Stimulated activated naive B cell treated with anti-CD40 and anti-IgM and Interleukin-4, amounts not matched to agents 10 μg/mL and 1 μg/mL and 100 μg/mL, for 72 hours (primary cell): ENCODE results near the gene LAMC2.
"Not testable (repeated sequence)": the region's sequence is repeated elsewhere in the genome, so short reads cannot be mapped to it uniquely, and the experiment has no call there.

Source experiments
- ATAC-seq, 2 donors: fragments of 150-1000 bp; cut with Tn5 transposase; replicated peaks; 2 replicates each; pipeline ENCODE4 v1.10.0; 2021; ENCODE audit warnings: moderate library complexity in 1 of 2
- DNase-seq: peaks from one replicate; pipeline ENCODE4 v3.0.0; 2021
- H3K27ac Mint-ChIP-seq: one replicate; pipeline ENCODE4 v1.8.0; 2022; ENCODE audit warnings: mild to moderate bottlenecking, mixed read lengths
- H3K27me3 Mint-ChIP-seq, 2 donors: one replicate each; pipeline ENCODE4 v1.8.0; 2022; ENCODE audit warnings: mixed read lengths in 2 of 2
- H3K36me3 Mint-ChIP-seq, 2 donors: one replicate each; pipeline ENCODE4 v1.8.0; 2022; ENCODE audit warnings: mixed read lengths in 2 of 2, mild to moderate bottlenecking in 1 of 2
- H3K4me1 Mint-ChIP-seq, 2 donors: one replicate each; pipeline ENCODE4 v1.8.0; 2022; ENCODE audit warnings: mixed read lengths in 2 of 2, mild to moderate bottlenecking in 1 of 2
- H3K4me3 Mint-ChIP-seq, 2 donors: one replicate each; pipeline ENCODE4 v1.8.0; 2022; ENCODE audit warnings: mild to moderate bottlenecking in 2 of 2, mixed read lengths in 2 of 2, moderate library complexity in 1 of 2
- H3K9me3 Mint-ChIP-seq, 2 donors: one replicate each; pipeline ENCODE4 v1.8.0; 2022; ENCODE audit warnings: mixed read lengths in 2 of 2, mild to moderate bottlenecking in 1 of 2

Gene LAMC2

GRCh38 chr1:183262628-183263200 is 76.7 kb downstream of the LAMC2 start:
- Mint-ChIP-seq H3K4me3 (no peak overlapping the region), H3K4me1 (no peaks in the 10 kb centered on the region), H3K27me3 (peaks cover 42 to 60% of the 10 kb centered on the region in 2 donors), H3K9me3 (no peaks in the 10 kb centered on the region), H3K27ac (no peak overlapping the region), H3K36me3 (no peaks in the 10 kb centered on the region)
- ATAC-seq (no peak), DNase-seq (no peak)

DNA sequence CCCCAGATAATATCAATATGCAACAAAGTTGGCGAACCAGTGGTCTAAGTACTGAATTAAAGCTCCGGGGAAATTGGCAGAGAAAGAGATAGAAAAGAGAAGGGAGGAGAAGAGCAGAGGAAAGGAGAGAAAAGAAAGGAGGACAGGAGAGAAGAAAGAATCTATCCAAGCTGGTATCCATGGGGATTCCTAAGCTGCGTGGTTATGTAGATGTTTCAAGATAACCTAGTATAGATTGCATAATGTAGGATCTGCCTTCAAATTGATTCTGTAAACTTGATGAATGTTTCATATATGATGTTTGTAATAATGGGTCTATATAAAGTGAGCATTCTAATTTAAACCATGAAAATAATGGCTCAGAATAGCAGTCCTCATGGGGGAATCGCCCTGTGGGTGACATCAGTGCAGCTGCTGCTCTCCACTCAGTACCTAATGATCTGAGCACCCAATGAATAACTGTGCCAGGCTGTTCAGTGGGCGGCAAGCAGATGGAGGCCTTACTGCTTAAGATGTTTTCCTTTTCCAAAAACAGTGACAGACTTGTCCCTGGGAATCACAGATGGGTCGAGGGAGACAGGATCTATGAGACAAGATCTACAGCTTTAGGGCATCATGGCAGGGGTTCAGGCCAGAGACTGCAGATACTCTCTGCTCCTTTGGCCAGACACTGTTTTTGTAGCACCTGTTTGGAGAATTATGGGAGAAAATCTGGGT is 78.0 kb downstream of the LAMC2 start:
- Mint-ChIP-seq H3K4me1 (no peaks in the 10 kb centered on the region), H3K36me3 (no peaks in the 10 kb centered on the region), H3K27me3 (peaks cover 45 to 54% of the 10 kb centered on the region in 2 donors), H3K4me3 (no peak overlapping the region), H3K9me3 (no peaks in the 10 kb centered on the region), H3K27ac (no peak overlapping the region)
- ATAC-seq: no peak
- DNase-seq: no peak

DNA sequence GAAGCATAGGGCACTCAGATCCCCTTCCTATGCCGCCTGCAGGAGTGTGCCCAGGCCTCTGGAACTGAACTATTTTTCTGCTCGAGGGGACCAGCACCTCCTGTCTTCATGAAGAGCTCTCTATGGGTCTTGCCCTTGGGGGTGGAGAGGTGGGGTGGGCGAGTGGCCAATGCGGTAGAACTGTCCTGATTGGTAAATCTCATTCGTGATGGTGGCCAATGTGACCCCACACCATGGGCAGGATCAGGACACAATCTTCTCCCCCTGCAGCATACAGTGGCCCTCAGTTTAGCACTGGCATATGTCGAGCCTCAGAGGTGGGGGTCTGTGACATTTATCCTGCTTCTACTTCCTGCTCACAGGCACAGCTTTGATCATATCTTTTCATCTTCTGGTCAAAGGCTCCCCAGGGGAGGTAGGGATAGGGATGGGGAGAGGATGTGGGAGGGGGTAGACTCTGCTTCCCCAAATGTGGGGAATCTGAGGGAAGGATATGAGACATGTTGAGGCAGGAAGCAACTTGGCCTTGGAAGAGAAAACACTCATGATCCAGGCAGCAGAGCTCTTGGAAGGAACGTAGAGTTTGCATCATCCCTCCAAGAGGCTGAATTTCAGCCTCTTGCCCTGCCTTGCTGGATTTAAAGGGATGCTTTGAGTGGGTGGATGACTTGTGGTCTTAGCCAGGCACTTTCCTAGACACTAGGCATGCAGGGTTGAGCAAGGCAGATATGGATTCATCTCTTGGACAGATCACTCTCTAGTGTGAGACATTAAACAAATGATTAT is 81.8 kb downstream of the LAMC2 start:
- Mint-ChIP-seq H3K27ac (no peak overlapping the region), H3K36me3 (no peaks in the 10 kb centered on the region), H3K4me1 (no peaks in the 10 kb centered on the region), H3K4me3 (no peak overlapping the region), H3K9me3 (no peaks in the 10 kb centered on the region), H3K27me3 (peaks cover 29 to 38% of the 10 kb centered on the region in 2 donors)
- DNase-seq (no peak), ATAC-seq (no peak)

DNA sequence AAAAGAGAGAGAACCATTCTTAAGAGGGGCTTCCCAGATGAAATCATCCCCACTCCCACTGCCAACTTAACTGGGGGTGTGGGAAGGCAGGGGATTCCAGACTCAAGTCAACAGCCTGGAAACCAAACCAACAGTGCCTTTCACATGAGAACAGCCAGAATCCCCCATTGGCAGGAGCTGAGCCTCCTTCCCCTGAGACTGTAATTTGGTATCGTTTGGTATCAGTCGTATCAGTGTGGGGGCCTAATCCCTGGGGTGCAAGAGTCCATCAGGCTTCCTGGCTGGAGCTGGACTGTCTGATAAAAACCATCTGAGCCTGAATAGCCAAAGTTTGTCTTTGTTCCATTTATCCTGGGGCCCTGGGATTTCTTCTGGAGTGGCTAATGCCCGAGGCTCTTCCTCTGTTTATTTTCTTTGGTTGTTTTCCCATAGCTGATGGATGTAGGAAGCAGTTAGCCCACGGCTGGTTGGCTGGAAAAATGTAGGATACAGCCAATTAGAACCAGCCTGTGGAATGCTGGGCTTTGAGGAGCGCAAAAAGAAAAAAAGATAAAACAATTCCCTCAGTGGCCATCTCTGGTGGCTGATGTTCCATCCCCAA is 84.6 kb downstream of the LAMC2 start:
- Mint-ChIP-seq H3K36me3 (no peaks in the 10 kb centered on the region), H3K4me3 (no peak overlapping the region), H3K9me3 (no peaks in the 10 kb centered on the region), H3K27ac (no peak overlapping the region), H3K4me1 (no peaks in the 10 kb centered on the region), H3K27me3 (peaks cover 22 to 26% of the 10 kb centered on the region in 2 donors)
- ATAC-seq (no peak), DNase-seq (no peak)

- Mint-ChIP-seq H3K36me3 (no peaks in the 10 kb centered on the region), H3K4me3 (no peak overlapping the region), H3K9me3 (no peaks in the 10 kb centered on the region), H3K27ac (no peak overlapping the region), H3K4me1 (no peaks in the 10 kb centered on the region), H3K27me3 (peaks cover 11 to 17% of the 10 kb centered on the region in 2 donors)
- DNase-seq (no peak), ATAC-seq (no peak)
Measured at GRCh38 chr1:183272390-183272848, 86.4 kb downstream of the LAMC2 start.

GRCh38 chr1:183273300-183273699 is 87.2 kb downstream of the LAMC2 start:
- no peak overlapping the region for H3K27ac Mint-ChIP-seq
- peaks cover 2 to 8% of the 10 kb centered on the region in 2 donors for H3K27me3 Mint-ChIP-seq
- H3K4me3 Mint-ChIP-seq: no peak overlapping the region
- no peak for DNase-seq
- no peaks in the 10 kb centered on the region for H3K4me1 Mint-ChIP-seq
- no peak for ATAC-seq
- H3K9me3 Mint-ChIP-seq: no peaks in the 10 kb centered on the region
- no peaks in the 10 kb centered on the region for H3K36me3 Mint-ChIP-seq

DNA sequence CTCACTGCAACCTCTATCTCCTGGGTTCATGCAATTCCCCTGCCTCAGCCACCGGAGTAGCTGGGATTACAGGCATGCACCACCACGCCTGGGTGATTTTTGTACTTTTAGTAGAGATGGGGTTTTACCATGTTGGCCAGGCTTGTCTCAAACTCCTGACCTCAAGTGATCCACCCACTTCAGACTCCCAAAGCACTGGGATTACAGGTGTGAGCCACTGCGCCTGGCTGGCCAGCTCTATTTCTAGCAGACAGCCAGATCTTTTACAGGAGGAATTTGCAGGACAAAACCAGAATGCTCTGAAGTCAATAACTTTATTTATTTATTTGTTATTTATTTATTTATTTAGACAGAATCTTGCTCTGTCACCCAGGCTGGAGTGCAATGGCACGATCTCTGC is 87.9 kb downstream of the LAMC2 start:
- H3K27ac Mint-ChIP-seq, DNase-seq, H3K27me3 Mint-ChIP-seq, H3K9me3 Mint-ChIP-seq, H3K36me3 Mint-ChIP-seq, ATAC-seq, H3K4me1 Mint-ChIP-seq, H3K4me3 Mint-ChIP-seq: not testable (repeated sequence)

DNA sequence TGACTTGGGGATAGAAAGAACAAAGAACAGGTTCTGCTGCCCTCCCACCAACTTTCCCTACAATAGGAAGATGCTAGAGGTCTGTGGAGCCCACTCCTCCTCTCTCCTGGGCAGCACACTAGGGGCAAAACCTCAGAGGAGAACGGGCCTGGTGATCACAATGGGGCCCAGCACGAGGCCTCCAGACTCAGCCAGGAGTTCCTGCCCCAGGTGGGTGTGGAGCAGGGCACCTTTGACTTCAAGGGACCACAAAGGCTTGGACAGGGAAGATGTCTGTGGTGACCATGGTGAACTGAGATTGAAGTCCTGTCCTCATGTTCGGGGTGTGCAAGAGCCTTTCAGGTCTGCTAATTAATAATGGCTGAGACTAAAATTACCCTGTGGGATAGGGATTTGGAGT is 88.8 kb downstream of the LAMC2 start:
- Mint-ChIP-seq H3K4me1 (no peaks in the 10 kb centered on the region), H3K27ac (no peak overlapping the region), H3K27me3 (peaks cover 0 to 8% of the 10 kb centered on the region in 2 donors), H3K9me3 (no peaks in the 10 kb centered on the region), H3K36me3 (no peaks in the 10 kb centered on the region), H3K4me3 (no peak overlapping the region)
- DNase-seq: no peak
- ATAC-seq: no peak

DNA sequence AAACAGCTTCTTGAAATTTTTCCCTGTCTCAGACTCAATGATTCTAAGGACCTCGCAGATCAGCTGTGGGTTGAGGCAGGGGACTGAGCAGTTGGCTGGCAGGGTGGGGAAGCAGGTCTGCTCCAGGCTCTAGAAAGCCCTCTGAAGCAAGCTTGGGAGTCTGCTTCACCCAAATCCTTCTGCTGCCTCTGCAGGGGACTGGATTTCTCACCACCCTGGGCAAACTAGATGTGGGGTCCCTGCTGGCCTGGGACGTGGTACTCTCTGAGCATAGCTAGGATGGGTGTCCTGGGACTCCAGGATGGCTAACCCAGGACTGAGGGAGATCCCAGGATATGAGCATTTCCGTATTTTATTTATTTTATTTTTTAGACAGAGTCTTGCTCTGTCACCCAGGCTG is 89.3 kb downstream of the LAMC2 start:
- ATAC-seq (no peak), DNase-seq (no peak)
- H3K27ac Mint-ChIP-seq: no peak overlapping the region
- no peaks in the 10 kb centered on the region for H3K36me3 Mint-ChIP-seq
- H3K4me1 Mint-ChIP-seq: no peaks in the 10 kb centered on the region
- H3K27me3 Mint-ChIP-seq: peaks cover 0 to 5% of the 10 kb centered on the region in 2 donors
- H3K4me3 Mint-ChIP-seq: no peak overlapping the region
- no peaks in the 10 kb centered on the region for H3K9me3 Mint-ChIP-seq

- no peak overlapping the region for H3K27ac Mint-ChIP-seq
- no peak overlapping the region for H3K4me3 Mint-ChIP-seq
- no peaks in the 10 kb centered on the region for H3K36me3 Mint-ChIP-seq
- DNase-seq (no peak), ATAC-seq (no peak)
- no peaks in the 10 kb centered on the region for H3K9me3 Mint-ChIP-seq
- peaks cover 0 to under 1% of the 10 kb centered on the region in 2 donors for H3K4me1 Mint-ChIP-seq
- H3K27me3 Mint-ChIP-seq: peaks cover 0 to 2% of the 10 kb centered on the region in 2 donors
Measured at GRCh38 chr1:183276386-183277080, 90.5 kb downstream of the LAMC2 start.

DNA sequence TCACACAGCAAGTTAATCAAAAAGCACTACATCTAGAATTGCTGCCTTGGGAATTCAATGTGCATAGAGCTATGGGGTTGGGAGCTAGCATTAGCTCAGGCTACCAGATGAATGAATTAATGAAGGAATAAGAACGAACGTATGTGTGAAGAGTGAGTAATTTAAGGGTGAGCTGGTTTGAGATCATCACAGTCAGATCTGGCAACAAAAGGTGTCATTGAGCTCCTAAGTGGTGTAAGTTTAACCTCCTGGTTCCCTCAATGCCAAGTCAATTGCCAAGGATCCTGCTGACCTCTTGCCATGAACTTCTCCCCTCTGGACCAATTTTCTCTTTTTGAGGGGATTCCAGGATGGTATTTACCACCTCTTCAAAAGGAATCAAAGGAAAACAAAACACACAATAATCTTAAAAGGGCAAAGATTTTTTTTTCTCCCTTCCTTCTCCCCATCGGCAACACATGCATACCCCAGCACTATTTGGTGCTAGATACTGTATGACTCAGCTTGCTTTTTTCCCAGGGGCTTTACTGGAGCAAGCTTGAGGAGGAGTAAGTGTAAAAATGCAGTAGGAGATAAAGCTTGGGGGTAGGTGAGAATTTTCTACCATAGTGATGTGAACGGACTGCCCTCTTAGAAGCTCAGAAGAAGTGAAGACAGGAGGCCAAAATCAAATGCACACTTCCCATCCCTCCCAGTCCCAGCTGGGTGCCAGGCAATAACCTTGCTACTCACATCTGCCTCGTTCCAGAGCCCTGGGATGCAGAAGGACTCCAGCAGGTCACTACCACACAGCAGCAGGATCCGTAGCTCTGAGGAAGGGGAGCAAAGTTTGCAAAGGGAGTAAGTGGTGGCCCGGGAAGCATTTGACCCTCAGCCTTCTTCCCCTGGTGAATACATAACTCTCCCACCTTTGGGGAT is 92.0 kb downstream of the LAMC2 start:
- Mint-ChIP-seq H3K36me3 (no peaks in the 10 kb centered on the region), H3K9me3 (no peaks in the 10 kb centered on the region), H3K27me3 (peaks cover 4 to 5% of the 10 kb centered on the region in 2 donors), H3K27ac (no peak overlapping the region), H3K4me3 (no peak overlapping the region), H3K4me1 (peaks cover 0 to 2% of the 10 kb centered on the region in 2 donors)
- ATAC-seq (no peak), DNase-seq (no peak)

DNA sequence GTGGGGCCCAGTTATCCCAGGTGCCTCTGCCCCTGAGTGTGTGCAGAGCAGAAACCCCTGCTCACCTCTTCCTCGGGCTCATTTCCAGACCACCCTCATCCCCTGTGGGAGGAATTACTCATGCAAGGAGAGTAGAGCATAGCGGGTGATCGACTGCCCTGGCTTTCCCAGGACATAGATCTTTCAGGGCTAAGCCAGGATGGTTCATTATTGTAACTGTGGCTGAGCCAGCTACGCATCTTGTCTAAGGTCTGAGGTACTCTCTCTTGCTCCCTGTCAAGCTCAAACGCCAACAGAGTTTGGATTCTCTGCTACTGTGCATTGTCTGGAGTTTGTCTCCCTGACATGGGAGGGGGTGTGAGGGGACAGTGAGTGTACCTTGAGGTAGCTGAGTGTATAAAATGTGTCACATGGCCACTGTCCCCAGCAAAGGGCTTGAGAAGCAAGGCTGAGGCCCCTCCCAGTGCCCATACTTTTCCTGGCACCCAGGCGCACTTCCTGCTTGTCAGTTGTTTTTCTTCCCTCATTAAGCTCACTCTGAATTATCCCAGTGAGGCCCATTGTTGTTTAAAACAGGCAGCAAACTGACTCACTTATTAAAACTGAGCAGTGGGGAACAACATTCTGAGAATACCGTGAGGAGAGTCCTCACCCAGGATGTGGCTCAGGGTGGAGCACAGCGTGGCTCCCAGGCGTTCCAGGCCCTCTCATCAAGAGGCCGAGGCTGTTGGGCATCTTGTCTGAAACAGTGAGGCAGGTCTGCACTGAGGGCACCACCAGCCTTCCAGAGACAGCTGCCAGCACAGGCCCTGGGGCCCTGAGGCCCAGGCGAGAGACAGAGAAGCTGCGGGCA is 92.9 kb downstream of the LAMC2 start:
- DNase-seq (no peak), ATAC-seq (no peak)
- Mint-ChIP-seq H3K27ac (no peak overlapping the region), H3K9me3 (no peaks in the 10 kb centered on the region), H3K27me3 (peaks cover 9 to 12% of the 10 kb centered on the region in 2 donors), H3K4me3 (no peak overlapping the region), H3K36me3 (no peaks in the 10 kb centered on the region), H3K4me1 (peaks cover 0 to 2% of the 10 kb centered on the region in 2 donors)
